ENCODE data around the gene TMBIM1.
"Not testable (repeated sequence)": the region's sequence is repeated elsewhere in the genome, so short reads cannot be mapped to it uniquely, and the experiment has no call there.

The TMBIM1 gene

GRCh38 chr2:218291318-218292047, 820 bp downstream of the TMBIM1 start:
- peak in 10 of 14 donors; percentile 42 to 79 (median 58) for DNase-seq

GRCh38 chr2:218290316-218291261, 1.7 kb downstream of the TMBIM1 start:
- no peak for DNase-seq

GRCh38 chr2:218289639-218290315, 2.5 kb downstream of the TMBIM1 start:
- DNase-seq: peak in 1 of 14 donors; percentile 57

- DNase-seq: peak; percentile 34 to 96 (median 82)
Measured at GRCh38 chr2:218286570-218287459, 5.5 kb downstream of the TMBIM1 start.

- peak in 11 of 14 donors; percentile 26 to 76 (median 48) for DNase-seq
Measured at GRCh38 chr2:218285604-218286003, 6.7 kb downstream of the TMBIM1 start.

- DNase-seq: peak in 2 of 14 donors; percentile 36 to 37
Measured at GRCh38 chr2:218284106-218284811, 8.0 kb downstream of the TMBIM1 start.

GRCh38 chr2:218282173-218282991, 9.9 kb downstream of the TMBIM1 start:
- peak in 12 of 14 donors; percentile 18 to 78 (median 50) for DNase-seq

- DNase-seq: peak in 2 of 14 donors; percentile 26 to 36
Measured at GRCh38 chr2:218281449-218281848, 10.9 kb downstream of the TMBIM1 start.

GRCh38 chr2:218280260-218280870, 11.9 kb downstream of the TMBIM1 start:
- DNase-seq: no peak

- no peak for DNase-seq
Measured at GRCh38 chr2:218278531-218279360, 13.6 kb downstream of the TMBIM1 start.

GRCh38 chr2:218277921-218278320, 14.4 kb downstream of the TMBIM1 start:
- no peak for DNase-seq

GRCh38 chr2:218276986-218277755, 15.1 kb downstream of the TMBIM1 start:
- DNase-seq: no peak

- DNase-seq: no peak
Measured at GRCh38 chr2:218275371-218276072, 16.8 kb downstream of the TMBIM1 start.

GRCh38 chr2:218274586-218274985, 17.7 kb downstream of the TMBIM1 start:
- DNase-seq: no peak

GRCh38 chr2:218273908-218274249, 18.4 kb downstream of the TMBIM1 start:
- no peak for DNase-seq

GRCh38 chr2:218273214-218273907, 18.9 kb downstream of the TMBIM1 start:
- not testable (repeated sequence) for DNase-seq
